Panc1 (cell line): ENCODE results near the gene DIAPH2. TPM values are rescaled to one million over a fixed set of nuclear protein-coding genes. Genes with fewer than 3 reads are reported as not detected.

Source experiments
- ATAC-seq: fragments of 200-7000 bp; cut with Tn5 transposase; 2 replicates; pipeline ENCODE4 v1.9.1; 2020; ENCODE audit warnings: mild to moderate bottlenecking, moderate library complexity
- BruUV-seq: library from RNA; stranded (reverse); fragments of 400-500 nt; replicated peaks from 2 replicates; lab custom pipeline; 2021; lab: Mats Ljungman, UMichigan
- CTCF ChIA-PET: fragments of 300-600 bp; sonication (Branson Sonifier 250); formaldehyde crosslinking; loops from one replicate; lab custom pipeline; 2022; ENCODE audit warnings: antibody characterized with exemption; lab: Charles Lee
- POLR2A ChIA-PET: fragments of 300-600 bp; sonication (Branson Sonifier 250); formaldehyde crosslinking; loops from one replicate; lab custom pipeline; 2022; ENCODE audit warnings: antibody characterized with exemption; lab: Charles Lee
- DNase-seq: peaks from one replicate; pipeline ENCODE4 v3.0.0-alpha.2; 2010; ENCODE audit warnings: low read depth, low spot score
- H3K27ac ChIP-seq: 2 replicates; pipeline ENCODE4 v1.5.1; 2011; ENCODE audit warnings: mild to moderate bottlenecking, low read length, inconsistent platforms
- H3K27me3 ChIP-seq: fragments of 200-500 bp; sonication (Bioruptor generic); 2 replicates; pipeline ENCODE4 v1.6.0; 2014; ENCODE audit warnings: low read length, inconsistent platforms; ENCODE audit not compliant: control insufficient read depth, insufficient read depth
- H3K36me3 ChIP-seq: fragments of 200-500 bp; sonication (Bioruptor generic); 2 replicates; pipeline ENCODE4 v1.5.1; 2014; ENCODE audit warnings: inconsistent platforms, mild to moderate bottlenecking, low read length, moderate library complexity; ENCODE audit not compliant: control insufficient read depth, insufficient read depth
- H3K4me1 ChIP-seq: 2 replicates; pipeline ENCODE4 v1.5.1; 2011; ENCODE audit warnings: inconsistent platforms, mild to moderate bottlenecking, low read length, moderate library complexity; ENCODE audit not compliant: control insufficient read depth, insufficient read depth
- H3K4me3 ChIP-seq, 2 experiments: 2 replicates each; pipeline ENCODE4 v1.5.1; 2011 to 2012; ENCODE audit warnings: low read depth in 2 of 2, low read length in 2 of 2, mild to moderate bottlenecking in 2 of 2, inconsistent platforms in 1 of 2, moderate library complexity in 1 of 2
- H3K9me3 ChIP-seq: fragments of 200-500 bp; sonication (Bioruptor generic); 2 replicates; pipeline ENCODE4 v1.5.1; 2014; ENCODE audit warnings: low read depth, mild to moderate bottlenecking, inconsistent platforms, low read length, moderate library complexity; ENCODE audit not compliant: control insufficient read depth, insufficient read depth
- POLR2AphosphoS5 ChIP-seq: IDR thresholded peaks from 2 replicates; pipeline ENCODE4 v1.6.1; 2012; ENCODE audit warnings: mild to moderate bottlenecking, low read depth, low read length, moderate library complexity
- SIN3A ChIP-seq: IDR thresholded peaks from 2 replicates; pipeline ENCODE4 v1.6.1; 2012; ENCODE audit warnings: low read depth, mild to moderate bottlenecking, low read length, moderate library complexity, borderline replicate concordance; ENCODE audit not compliant: insufficient read depth
- TCF7L2 ChIP-seq: IDR thresholded peaks from 2 replicates; pipeline ENCODE4 v1.6.1; 2011; ENCODE audit warnings: mild to moderate bottlenecking, low read depth, low read length, inconsistent platforms
- in situ Hi-C: cut with HindIII; loops from 2 replicates; pipeline ENCODE4 v1.10.0; 2016; ENCODE audit warnings: low sequenced_read_pairs, low pct_unique_long_range_greater_than_20kb
- intact Hi-C: fragments of 100-400 bp; cut with micrococcal nuclease; formaldehyde crosslinking; loops from one replicate; pipeline ENCODE4 v1.10.0; 2022; ENCODE audit not compliant: unreplicated experiment
- total RNA-seq: library from RNA; stranded (reverse); gene quantifications from one replicate; pipeline ENCODE4 v1.2.1, GENCODE V29; 2021; ENCODE audit not compliant: unreplicated experiment
- TF ChIP-seq, protein P1 (sequence below): fragments of 450-650 bp; IDR thresholded peaks from 2 replicates; pipeline ENCODE4 v1.5.1; 2017; ENCODE audit warnings: mild to moderate bottlenecking
- TF ChIP-seq, protein P2 (sequence below), 2 experiments: IDR thresholded peaks; 2 replicates each; pipeline ENCODE4 v1.6.1; 2011 to 2012; ENCODE audit warnings: low read depth in 2 of 2, control low read depth in 1 of 2, low read length in 1 of 2, mild to moderate bottlenecking in 1 of 2, moderate library complexity in 1 of 2; ENCODE audit not compliant: insufficient read depth in 1 of 2

DIAPH2 gene
- total RNA-seq, 1 experiment from 2014 or later = 17.0 TPM

DNA sequence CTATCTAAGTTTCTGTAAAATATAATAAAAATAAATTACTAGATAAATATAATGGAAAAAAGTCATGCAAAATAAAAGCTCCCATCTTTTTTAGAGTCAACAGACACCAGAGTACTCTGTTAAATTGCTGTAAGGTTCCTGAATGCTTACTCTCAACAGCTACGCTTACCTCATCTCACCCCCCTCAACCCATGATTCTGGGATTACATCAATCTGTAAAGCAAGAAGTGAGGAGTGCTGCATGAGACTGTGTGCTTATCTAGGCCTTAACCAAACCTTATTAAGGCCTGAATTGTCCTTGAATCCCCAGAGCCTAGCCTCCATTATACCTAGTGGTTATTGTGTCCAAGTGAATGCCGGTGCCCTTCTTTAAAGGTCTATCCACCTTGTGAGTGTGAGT lies 934.9 kb downstream of the DIAPH2 start:
- H3K27ac ChIP-seq = no peak overlapping the region
- no peaks in the 10 kb centered on the region for H3K27me3 ChIP-seq
- no peak overlapping the region for H3K4me3 ChIP-seq
- in situ Hi-C loops = no loop called here
- ChIA-PET POLR2A (no interaction called here), CTCF (no interaction called here)
- TF ChIP-seq, protein P1, sequence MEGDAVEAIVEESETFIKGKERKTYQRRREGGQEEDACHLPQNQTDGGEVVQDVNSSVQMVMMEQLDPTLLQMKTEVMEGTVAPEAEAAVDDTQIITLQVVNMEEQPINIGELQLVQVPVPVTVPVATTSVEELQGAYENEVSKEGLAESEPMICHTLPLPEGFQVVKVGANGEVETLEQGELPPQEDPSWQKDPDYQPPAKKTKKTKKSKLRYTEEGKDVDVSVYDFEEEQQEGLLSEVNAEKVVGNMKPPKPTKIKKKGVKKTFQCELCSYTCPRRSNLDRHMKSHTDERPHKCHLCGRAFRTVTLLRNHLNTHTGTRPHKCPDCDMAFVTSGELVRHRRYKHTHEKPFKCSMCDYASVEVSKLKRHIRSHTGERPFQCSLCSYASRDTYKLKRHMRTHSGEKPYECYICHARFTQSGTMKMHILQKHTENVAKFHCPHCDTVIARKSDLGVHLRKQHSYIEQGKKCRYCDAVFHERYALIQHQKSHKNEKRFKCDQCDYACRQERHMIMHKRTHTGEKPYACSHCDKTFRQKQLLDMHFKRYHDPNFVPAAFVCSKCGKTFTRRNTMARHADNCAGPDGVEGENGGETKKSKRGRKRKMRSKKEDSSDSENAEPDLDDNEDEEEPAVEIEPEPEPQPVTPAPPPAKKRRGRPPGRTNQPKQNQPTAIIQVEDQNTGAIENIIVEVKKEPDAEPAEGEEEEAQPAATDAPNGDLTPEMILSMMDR = no peak
- TF ChIP-seq POLR2AphosphoS5 (no peak), TCF7L2 (no peak), SIN3A (no peak)
- TF ChIP-seq, protein P2, sequence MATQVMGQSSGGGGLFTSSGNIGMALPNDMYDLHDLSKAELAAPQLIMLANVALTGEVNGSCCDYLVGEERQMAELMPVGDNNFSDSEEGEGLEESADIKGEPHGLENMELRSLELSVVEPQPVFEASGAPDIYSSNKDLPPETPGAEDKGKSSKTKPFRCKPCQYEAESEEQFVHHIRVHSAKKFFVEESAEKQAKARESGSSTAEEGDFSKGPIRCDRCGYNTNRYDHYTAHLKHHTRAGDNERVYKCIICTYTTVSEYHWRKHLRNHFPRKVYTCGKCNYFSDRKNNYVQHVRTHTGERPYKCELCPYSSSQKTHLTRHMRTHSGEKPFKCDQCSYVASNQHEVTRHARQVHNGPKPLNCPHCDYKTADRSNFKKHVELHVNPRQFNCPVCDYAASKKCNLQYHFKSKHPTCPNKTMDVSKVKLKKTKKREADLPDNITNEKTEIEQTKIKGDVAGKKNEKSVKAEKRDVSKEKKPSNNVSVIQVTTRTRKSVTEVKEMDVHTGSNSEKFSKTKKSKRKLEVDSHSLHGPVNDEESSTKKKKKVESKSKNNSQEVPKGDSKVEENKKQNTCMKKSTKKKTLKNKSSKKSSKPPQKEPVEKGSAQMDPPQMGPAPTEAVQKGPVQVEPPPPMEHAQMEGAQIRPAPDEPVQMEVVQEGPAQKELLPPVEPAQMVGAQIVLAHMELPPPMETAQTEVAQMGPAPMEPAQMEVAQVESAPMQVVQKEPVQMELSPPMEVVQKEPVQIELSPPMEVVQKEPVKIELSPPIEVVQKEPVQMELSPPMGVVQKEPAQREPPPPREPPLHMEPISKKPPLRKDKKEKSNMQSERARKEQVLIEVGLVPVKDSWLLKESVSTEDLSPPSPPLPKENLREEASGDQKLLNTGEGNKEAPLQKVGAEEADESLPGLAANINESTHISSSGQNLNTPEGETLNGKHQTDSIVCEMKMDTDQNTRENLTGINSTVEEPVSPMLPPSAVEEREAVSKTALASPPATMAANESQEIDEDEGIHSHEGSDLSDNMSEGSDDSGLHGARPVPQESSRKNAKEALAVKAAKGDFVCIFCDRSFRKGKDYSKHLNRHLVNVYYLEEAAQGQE (IDR thresholded peaks at IDR 0.05; ENCODE audit: insufficient read depth in 1 of 2, low read depth in 2 of 2, low read length in 1 of 2) = no peak
- H3K4me1 ChIP-seq = no peaks in the 10 kb centered on the region
- no peaks in the 10 kb centered on the region for H3K9me3 ChIP-seq
- no peaks in the 10 kb centered on the region for H3K36me3 ChIP-seq
- BruUV-seq = no TSS peak
- DNase-seq = no peak
- no peak for ATAC-seq
- intact Hi-C loops = no loop called here

DNA sequence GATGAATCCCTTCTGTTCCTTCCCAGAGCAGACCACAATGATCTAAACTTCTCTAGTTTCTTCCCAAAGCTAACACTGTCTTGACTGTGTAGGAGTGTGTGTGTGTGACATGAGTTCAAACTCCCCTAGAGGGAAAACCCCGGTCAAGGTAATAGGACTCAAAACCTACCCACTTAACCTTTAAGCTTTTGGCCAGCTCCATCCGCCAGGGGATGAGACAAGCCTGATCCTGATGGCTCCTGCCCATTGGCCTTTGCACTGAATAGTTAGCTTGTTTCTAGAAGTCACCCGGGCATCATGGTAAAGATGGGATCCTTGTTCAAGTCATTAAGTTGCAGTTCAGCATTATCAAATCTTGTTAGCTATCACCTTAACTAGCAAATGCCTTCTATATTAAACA lies 937.5 kb downstream of the DIAPH2 start:
- in situ Hi-C loops = no loop called here
- CTCF ChIA-PET = no interaction called here
- BruUV-seq = no TSS peak

More for the DNA sequence above, 937.5 kb downstream of the DIAPH2 start:
- DNase-seq = no peak
- ATAC-seq = no peak
- intact Hi-C loops = no loop called here
- Histone ChIP-seq H3K27ac (no peak overlapping the region), H3K36me3 (no peaks in the 10 kb centered on the region), H3K27me3 (no peaks in the 10 kb centered on the region), H3K4me1 (no peaks in the 10 kb centered on the region), H3K9me3 (no peaks in the 10 kb centered on the region), H3K4me3 (no peak overlapping the region)
- POLR2A ChIA-PET = no interaction called here
- no peak for TF ChIP-seq POLR2AphosphoS5
- TF ChIP-seq, protein P2 (IDR thresholded peaks at IDR 0.05; ENCODE audit: insufficient read depth in 1 of 2, low read depth in 2 of 2, low read length in 1 of 2) = no peak
- TF ChIP-seq TCF7L2 = no peak
- no peak for TF ChIP-seq SIN3A
- TF ChIP-seq, protein P1 = no peak
